SK-N-MC (cell line): ENCODE results near the gene RHOA.

Experiments used
- EZH2 ChIP-seq: fragments of 200-600 bp; sonication (generic); IDR thresholded peaks from one replicate; pipeline ENCODE4 v1.6.1; 2017; ENCODE audit warnings: antibody characterized with exemption
- FOXP2 ChIP-seq: optimal IDR thresholded peaks from 2 replicates; pipeline ENCODE3; 2011; ENCODE audit warnings: mild to moderate bottlenecking, moderate library complexity; ENCODE audit not compliant: insufficient read depth; ENCODE audit errors: extremely low read length, control extremely low read depth
- POLR2AphosphoS5 ChIP-seq: IDR thresholded peaks from 2 replicates; pipeline ENCODE4 v1.6.1; 2012; ENCODE audit warnings: mild to moderate bottlenecking, low read depth, low read length, borderline replicate concordance

DNA sequence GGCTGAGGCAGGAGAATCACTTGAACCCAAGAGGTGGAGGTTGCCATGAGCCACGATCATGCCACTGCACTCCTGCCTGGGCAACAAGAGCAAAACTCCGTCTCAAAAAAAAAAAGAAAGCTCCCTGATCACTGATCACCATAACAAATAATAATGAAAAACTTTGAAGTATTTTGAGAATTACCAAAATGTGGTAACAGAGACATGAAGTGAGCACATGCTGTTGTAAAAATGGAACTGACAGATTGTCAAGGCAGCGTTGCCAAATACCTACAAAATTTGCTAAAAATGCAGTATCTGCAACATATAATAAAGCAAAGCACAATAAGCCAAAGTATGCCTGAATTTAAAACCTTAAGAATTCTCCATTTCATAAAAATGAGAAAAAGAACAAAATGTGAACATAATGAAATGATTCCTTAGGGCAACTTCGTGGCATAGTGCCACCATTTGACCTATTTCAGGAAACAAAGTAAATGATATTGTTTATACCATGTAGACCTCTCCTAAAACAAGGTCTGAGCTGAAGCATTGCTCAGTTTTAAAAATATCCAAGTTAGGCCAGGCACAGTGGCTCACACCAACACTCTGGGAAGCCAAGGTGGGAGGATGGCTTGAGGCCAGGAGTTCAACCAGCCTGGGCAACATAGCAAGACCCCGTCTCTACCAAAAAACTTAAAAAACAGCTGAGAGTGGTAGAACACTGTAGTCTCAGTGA, 77.7 kb downstream of the RHOA start:
- TF ChIP-seq EZH2 (no peak), POLR2AphosphoS5 (no peak), FOXP2 (no peak)
